Aorta (tissue), 5 donors: ENCODE results near the gene PECR. TPM values are rescaled to one million over a fixed set of nuclear protein-coding genes. Genes with fewer than 3 reads are reported as not detected.

Source experiments
- ATAC-seq: fragments of 200-7000 bp; cut with Tn5 transposase; one replicate; pipeline ENCODE4 v1.9.1; 2022; ENCODE audit warnings: moderate library complexity; ENCODE audit not compliant: low FRiP score
- DNase-seq, 2 donors: peaks; one replicate each; pipeline ENCODE4 v3.0.0-alpha.2; 2020
- H3K27ac ChIP-seq, 2 donors: one replicate each; pipeline ENCODE4 v1.5.1; 2013; ENCODE audit warnings: low read length in 2 of 2, mild to moderate bottlenecking in 2 of 2, moderate library complexity in 2 of 2, control low read depth in 1 of 2, inconsistent platforms in 1 of 2, low read depth in 1 of 2
- H3K27me3 ChIP-seq, 2 donors: one replicate each; pipeline ENCODE4 v1.6.1; 2013; ENCODE audit warnings: control low read depth in 1 of 2, low read length in 1 of 2, mild to moderate bottlenecking in 1 of 2, moderate library complexity in 1 of 2; ENCODE audit not compliant: insufficient read depth in 2 of 2, control insufficient read depth in 1 of 2
- H3K36me3 ChIP-seq, 2 donors: one replicate each; pipeline ENCODE4 v1.6.1; 2013; ENCODE audit warnings: control low read depth in 1 of 2, low read length in 1 of 2, mild to moderate bottlenecking in 1 of 2; ENCODE audit not compliant: insufficient read depth in 2 of 2, control insufficient read depth in 1 of 2
- H3K4me1 ChIP-seq, 2 donors: one replicate each; pipeline ENCODE4 v1.6.1; 2013; ENCODE audit warnings: low read length in 2 of 2, control low read depth in 1 of 2, mild to moderate bottlenecking in 1 of 2, moderate library complexity in 1 of 2; ENCODE audit not compliant: insufficient read depth in 2 of 2, control insufficient read depth in 1 of 2
- H3K4me3 ChIP-seq, 2 donors: one replicate each; pipeline ENCODE4 v1.5.1; 2013; ENCODE audit warnings: low read length in 2 of 2, control low read depth in 1 of 2, mild to moderate bottlenecking in 1 of 2
- H3K9me3 ChIP-seq: one replicate; pipeline ENCODE4 v1.6.1; 2013; ENCODE audit warnings: mild to moderate bottlenecking, low read length; ENCODE audit not compliant: control insufficient read depth
- WGBS, 2 donors: extraction: QIAGEN DNeasy Blood & Tissue Kit; methylation state at CpG; one replicate each; pipeline ENCODE4 v1.1.7; 2013; 5-methylcytosine and 5-hydroxymethylcytosine counted together
- intact Hi-C, 2 donors: fragments of 100-400 bp; cut with DNase I; formaldehyde crosslinking; loops; one replicate each; pipeline versions ENCODE4 v1.14.2 to v1.15.0; 2022
- polyA plus RNA-seq, 2 donors: library from polyadenylated mRNA; stranded (reverse); fragments of 200-250 nt; gene quantifications; one replicate each; pipeline ENCODE4 v1.2.3, GENCODE V29; 2013
- total RNA-seq, 2 donors: library from RNA; stranded (reverse); fragmentation: NEBNext Ultra II Directional; extraction: Animal tissue kit (Norgen Biotek cat#: 25700); gene quantifications; one replicate each; pipeline ENCODE4 v1.2.1, GENCODE V29; 2021
- donor health status: healthy with polysubstance abuse.
- donor health status: Bipolar disorder and iron deficiency.
- donor health status: DM: no; HTN: no; CAD: no.
- donor health status: DM: no; HTN: no; CAD: no.
- donor health status: DM: yes; HTN: yes; CAD: no.

PECR gene
- total and polyA plus RNA-seq, 4 donors = 2.8 to 9.3 (median 4.3) TPM

GRCh38 chr2:216094701-216095100 is 13.1 kb upstream of the PECR start:
- Histone ChIP-seq H3K4me1 (no peaks in the 10 kb centered on the region), H3K4me3 (no peak overlapping the region), H3K27me3 (no peaks in the 10 kb centered on the region), H3K27ac (no peak overlapping the region), H3K36me3 (no peaks in the 10 kb centered on the region), H3K9me3 (no peaks in the 10 kb centered on the region)
- 82 to 84% methylated on average over 3 of the region's 3 CpGs for WGBS, 2 donors
- intact Hi-C loops = no loop called here
- DNase-seq = no peak
- no peak for ATAC-seq

GRCh38 chr2:216092646-216093045 is 11.0 kb upstream of the PECR start:
- Histone ChIP-seq H3K27me3 (no peaks in the 10 kb centered on the region), H3K36me3 (no peaks in the 10 kb centered on the region), H3K4me3 (no peak overlapping the region), H3K9me3 (no peaks in the 10 kb centered on the region), H3K4me1 (no peaks in the 10 kb centered on the region), H3K27ac (no peak overlapping the region)
- ATAC-seq = no peak
- intact Hi-C loops = no loop called here
- no peak for DNase-seq
- WGBS, 2 donors = 70 to 71% methylated on average over 2 of the region's 2 CpGs

- Histone ChIP-seq H3K4me1 (no peaks in the 10 kb centered on the region), H3K9me3 (no peaks in the 10 kb centered on the region), H3K27me3 (no peaks in the 10 kb centered on the region), H3K4me3 (no peak overlapping the region), H3K36me3 (no peaks in the 10 kb centered on the region), H3K27ac (no peak overlapping the region)
- 85 to 90% methylated on average over 1 of the region's 1 CpG for WGBS, 2 donors
- ATAC-seq (no peak), DNase-seq (no peak)
- intact Hi-C loops = no loop called here
These were observed 8.8 kb upstream of the PECR start for GRCh38 chr2:216090369-216090786.

DNA sequence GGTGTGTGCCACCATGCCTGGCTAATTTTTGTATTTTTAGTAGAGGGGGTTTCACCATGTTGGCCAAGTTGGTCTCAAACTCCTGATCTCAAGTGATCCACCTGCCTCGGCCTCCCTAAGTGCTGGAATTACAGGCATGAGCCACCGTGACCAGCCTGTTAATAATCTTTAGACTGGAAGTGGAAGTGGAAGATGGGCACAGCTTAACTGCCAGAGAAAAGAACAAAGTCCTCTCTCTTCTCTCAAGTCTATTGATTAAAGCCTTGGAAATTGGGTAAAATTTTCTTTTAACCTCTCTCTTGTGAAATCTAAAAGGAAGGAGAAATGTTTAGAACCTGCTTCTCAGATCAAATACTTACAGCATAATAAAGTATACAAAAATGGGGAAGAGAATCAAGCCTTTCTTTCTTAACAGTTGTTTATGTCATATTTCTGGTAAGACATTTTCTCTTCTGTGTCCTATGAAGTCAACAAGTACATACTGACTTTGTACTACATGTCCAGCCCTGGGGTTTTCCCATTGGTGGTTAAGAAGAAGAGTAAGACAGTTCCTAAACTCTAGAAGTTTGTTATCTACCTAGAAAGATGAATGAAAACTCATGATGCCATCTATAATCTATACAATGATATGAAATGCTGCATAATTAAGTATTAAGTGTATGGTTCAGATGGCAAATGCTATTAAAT is 4.7 kb upstream of the PECR start:
- Histone ChIP-seq H3K27me3 (no peaks in the 10 kb centered on the region), H3K36me3 (no peaks in the 10 kb centered on the region), H3K9me3 (no peaks in the 10 kb centered on the region), H3K4me3 (no peak overlapping the region), H3K27ac (no peak overlapping the region), H3K4me1 (no peaks in the 10 kb centered on the region)
- no peak for DNase-seq
- no peak for ATAC-seq
- intact Hi-C loops = no loop called here
- 88 to 97% methylated on average over 2 of the region's 2 CpGs for WGBS, 2 donors

GRCh38 chr2:216084547-216084946 is 2.9 kb upstream of the PECR start:
- H3K36me3 ChIP-seq = no peaks in the 10 kb centered on the region
- H3K4me1 ChIP-seq = no peaks in the 10 kb centered on the region
- ATAC-seq (no peak), DNase-seq (no peak)
- H3K27ac ChIP-seq = no peak overlapping the region
- H3K9me3 ChIP-seq = no peaks in the 10 kb centered on the region
- intact Hi-C loops = no loop called here
- 77 to 84% methylated on average over 3 of the region's 3 CpGs for WGBS, 2 donors
- H3K27me3 ChIP-seq = no peaks in the 10 kb centered on the region
- no peak overlapping the region for H3K4me3 ChIP-seq

- Histone ChIP-seq H3K36me3 (no peaks in the 10 kb centered on the region), H3K9me3 (no peaks in the 10 kb centered on the region), H3K4me1 (no peaks in the 10 kb centered on the region), H3K27me3 (no peaks in the 10 kb centered on the region), H3K4me3 (no peak overlapping the region), H3K27ac (no peak overlapping the region)
- intact Hi-C loops = no loop called here
- DNase-seq (no peak), ATAC-seq (no peak)
- 92 to 93% methylated on average over 11 of the region's 11 CpGs for WGBS, 2 donors
These were observed 2.1 kb upstream of the PECR start for GRCh38 chr2:216083464-216084281.

- DNase-seq (peak in 1 of 2 donors; percentile 52), ATAC-seq (no peak)
- H3K9me3 ChIP-seq = no peaks in the 10 kb centered on the region
- H3K36me3 ChIP-seq = no peaks in the 10 kb centered on the region
- H3K4me3 ChIP-seq = no peak overlapping the region
- no peaks in the 10 kb centered on the region for H3K4me1 ChIP-seq
- intact Hi-C loops = no loop called here
- no peak overlapping the region for H3K27ac ChIP-seq
- no peaks in the 10 kb centered on the region for H3K27me3 ChIP-seq
- WGBS, 2 donors = 79 to 90% methylated on average over 3 of the region's 3 CpGs
These were observed 1.2 kb upstream of the PECR start for GRCh38 chr2:216082805-216083204.

DNA sequence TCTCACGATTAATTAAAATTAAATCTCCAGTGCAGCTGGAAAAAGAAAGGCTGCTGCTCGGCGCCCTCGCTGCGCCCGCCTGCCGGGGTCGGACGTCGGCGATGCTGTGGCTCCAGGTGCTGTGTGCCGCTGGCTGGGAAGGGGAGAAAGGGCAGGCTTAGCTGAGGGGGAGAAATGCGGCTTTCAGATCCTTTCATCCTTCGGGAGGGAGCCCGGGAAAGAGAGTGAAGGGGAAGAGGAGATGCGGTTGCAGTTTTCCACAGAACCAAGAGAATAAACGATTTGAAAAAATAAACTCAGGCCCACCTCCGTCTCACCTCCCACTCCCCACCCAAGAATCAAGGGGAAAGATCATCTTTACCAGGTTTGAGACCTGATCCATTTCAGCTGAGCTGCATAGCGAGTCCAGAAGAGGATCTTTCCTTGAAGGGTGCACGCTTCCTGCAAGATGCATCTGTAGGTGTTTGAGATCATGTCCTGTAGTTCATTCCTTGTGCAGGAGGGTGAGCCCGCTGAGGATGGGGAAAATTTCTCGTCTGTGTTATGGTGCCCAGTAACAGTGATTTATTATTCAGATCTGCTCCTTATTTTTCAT is 605 bp upstream of the PECR start:
- no peak for DNase-seq
- no peaks in the 10 kb centered on the region for H3K27me3 ChIP-seq
- intact Hi-C loops = no loop called here
- H3K4me1 ChIP-seq = no peaks in the 10 kb centered on the region
- no peaks in the 10 kb centered on the region for H3K36me3 ChIP-seq
- H3K27ac ChIP-seq = no peak overlapping the region
- 11 to 17% methylated on average over 22 of the region's 22 CpGs for WGBS, 2 donors
- no peaks in the 10 kb centered on the region for H3K9me3 ChIP-seq
- H3K4me3 ChIP-seq = peak overlapping the region; percentile 35 to 37
- ATAC-seq = peak; percentile 45
